Memory B cell (primary cell): ENCODE measurements around the gene TP53AIP1.
A peak's percentile ranks its signal among the peaks of the same experiment; 100 is the strongest.

ENCODE experiments used
- ATAC-seq: fragments of 150-1000 bp; cut with Tn5 transposase; 2 replicates; pipeline ENCODE4 v1.10.0; 2021; ENCODE audit warnings: low read depth, mild to moderate bottlenecking, moderate library complexity
- DNase-seq, 2 donors: peaks; one replicate each; pipeline ENCODE4 v3.0.0; 2022; ENCODE audit warnings: low spot score in 2 of 2
- H3K27ac Mint-ChIP-seq: one replicate; pipeline ENCODE4 v1.8.0; 2022; ENCODE audit warnings: mild to moderate bottlenecking, moderate library complexity, mixed read lengths
- H3K27me3 Mint-ChIP-seq: one replicate; pipeline ENCODE4 v1.8.0; 2022; ENCODE audit warnings: mixed read lengths
- H3K36me3 Mint-ChIP-seq: one replicate; pipeline ENCODE4 v1.8.0; 2022; ENCODE audit warnings: mild to moderate bottlenecking, mixed read lengths
- H3K4me1 Mint-ChIP-seq: one replicate; pipeline ENCODE4 v1.8.0; 2022; ENCODE audit warnings: mixed read lengths
- H3K4me3 Mint-ChIP-seq: one replicate; pipeline ENCODE4 v1.8.0; 2022; ENCODE audit warnings: mild to moderate bottlenecking, moderate library complexity, mixed read lengths
- H3K9me3 Mint-ChIP-seq: one replicate; pipeline ENCODE4 v1.8.0; 2022; ENCODE audit warnings: mixed read lengths

TP53AIP1 gene

GRCh38 chr11:128902515-128903066, 40.1 kb downstream of the TP53AIP1 start:
- Mint-ChIP-seq H3K4me3 (no peak overlapping the region), H3K4me1 (peaks cover 26% of the 10 kb centered on the region), H3K36me3 (no peaks in the 10 kb centered on the region), H3K27me3 (peaks cover 32% of the 10 kb centered on the region), H3K27ac (no peak overlapping the region), H3K9me3 (no peaks in the 10 kb centered on the region)
- ATAC-seq (no peak), DNase-seq (no peak)

- ATAC-seq (no peak), DNase-seq (no peak)
- Mint-ChIP-seq H3K4me3 (no peak overlapping the region), H3K27ac (no peak overlapping the region), H3K9me3 (no peaks in the 10 kb centered on the region), H3K36me3 (no peaks in the 10 kb centered on the region), H3K27me3 (peaks cover 33% of the 10 kb centered on the region), H3K4me1 (peaks cover 26% of the 10 kb centered on the region)
Observed at GRCh38 chr11:128901653-128902514, 40.8 kb downstream of the TP53AIP1 start.

- H3K36me3 Mint-ChIP-seq: no peaks in the 10 kb centered on the region
- H3K27ac Mint-ChIP-seq: no peak overlapping the region
- no peaks in the 10 kb centered on the region for H3K9me3 Mint-ChIP-seq
- ATAC-seq (no peak), DNase-seq (no peak)
- peaks cover 19% of the 10 kb centered on the region for H3K4me1 Mint-ChIP-seq
- no peak overlapping the region for H3K4me3 Mint-ChIP-seq
- peaks cover 34% of the 10 kb centered on the region for H3K27me3 Mint-ChIP-seq
Observed at GRCh38 chr11:128900468-128900867, 42.2 kb downstream of the TP53AIP1 start.

- Mint-ChIP-seq H3K36me3 (no peaks in the 10 kb centered on the region), H3K9me3 (no peaks in the 10 kb centered on the region), H3K4me3 (no peak overlapping the region), H3K4me1 (peaks cover 15% of the 10 kb centered on the region), H3K27ac (no peak overlapping the region), H3K27me3 (peaks cover 33% of the 10 kb centered on the region)
- DNase-seq (no peak), ATAC-seq (no peak)
Observed at GRCh38 chr11:128898580-128899344, 43.9 kb downstream of the TP53AIP1 start.

- DNase-seq (no peak), ATAC-seq (no peak)
- Mint-ChIP-seq H3K27me3 (peaks cover 33% of the 10 kb centered on the region), H3K27ac (no peak overlapping the region), H3K36me3 (no peaks in the 10 kb centered on the region), H3K9me3 (no peaks in the 10 kb centered on the region), H3K4me3 (no peak overlapping the region), H3K4me1 (peaks cover 11% of the 10 kb centered on the region)
Observed at GRCh38 chr11:128897826-128898225, 44.8 kb downstream of the TP53AIP1 start.

GRCh38 chr11:128896356-128896755, 46.3 kb downstream of the TP53AIP1 start:
- Mint-ChIP-seq H3K27ac (no peak overlapping the region), H3K4me3 (no peak overlapping the region)

GRCh38 chr11:128895526-128895925, 47.1 kb downstream of the TP53AIP1 start:
- Mint-ChIP-seq H3K36me3 (no peaks in the 10 kb centered on the region), H3K27me3 (peaks cover 31% of the 10 kb centered on the region), H3K4me1 (peaks cover 14% of the 10 kb centered on the region), H3K9me3 (no peaks in the 10 kb centered on the region), H3K27ac (no peak overlapping the region), H3K4me3 (no peak overlapping the region)
- DNase-seq (no peak), ATAC-seq (no peak)

More at GRCh38 chr11:128896356-128896755, 46.3 kb downstream of the TP53AIP1 start:
- Mint-ChIP-seq H3K9me3 (no peaks in the 10 kb centered on the region), H3K27me3 (peaks cover 31% of the 10 kb centered on the region), H3K4me1 (peaks cover 11% of the 10 kb centered on the region), H3K36me3 (no peaks in the 10 kb centered on the region)
- ATAC-seq (no peak), DNase-seq (no peak)

GRCh38 chr11:128894685-128895084, 48.0 kb downstream of the TP53AIP1 start:
- H3K27me3 Mint-ChIP-seq: peaks cover 28% of the 10 kb centered on the region
- H3K4me3 Mint-ChIP-seq: no peak overlapping the region
- H3K36me3 Mint-ChIP-seq: no peaks in the 10 kb centered on the region

GRCh38 chr11:128894286-128894681, 48.4 kb downstream of the TP53AIP1 start:
- Mint-ChIP-seq H3K27ac (no peak overlapping the region), H3K4me1 (peaks cover 14% of the 10 kb centered on the region), H3K36me3 (no peaks in the 10 kb centered on the region), H3K27me3 (peaks cover 29% of the 10 kb centered on the region), H3K9me3 (no peaks in the 10 kb centered on the region), H3K4me3 (no peak overlapping the region)
- DNase-seq (no peak), ATAC-seq (no peak)

More at GRCh38 chr11:128894685-128895084, 48.0 kb downstream of the TP53AIP1 start:
- ATAC-seq (no peak), DNase-seq (no peak)
- Mint-ChIP-seq H3K9me3 (no peaks in the 10 kb centered on the region), H3K4me1 (peaks cover 14% of the 10 kb centered on the region), H3K27ac (no peak overlapping the region)

- peaks cover 31% of the 10 kb centered on the region for H3K27me3 Mint-ChIP-seq
- no peaks in the 10 kb centered on the region for H3K36me3 Mint-ChIP-seq
- peak; percentile 77 for ATAC-seq
- H3K9me3 Mint-ChIP-seq: no peaks in the 10 kb centered on the region
- no peak for DNase-seq
- H3K27ac Mint-ChIP-seq: no peak overlapping the region
- no peak overlapping the region for H3K4me3 Mint-ChIP-seq
- peaks cover 11% of the 10 kb centered on the region for H3K4me1 Mint-ChIP-seq
Observed at GRCh38 chr11:128893578-128894285, 48.9 kb downstream of the TP53AIP1 start.

GRCh38 chr11:128892866-128893565, 49.7 kb downstream of the TP53AIP1 start:
- Mint-ChIP-seq H3K4me1 (peaks cover 7% of the 10 kb centered on the region), H3K36me3 (no peaks in the 10 kb centered on the region), H3K27me3 (peaks cover 32% of the 10 kb centered on the region), H3K27ac (no peak overlapping the region), H3K9me3 (no peaks in the 10 kb centered on the region), H3K4me3 (no peak overlapping the region)
- ATAC-seq (no peak), DNase-seq (no peak)

- H3K4me1 Mint-ChIP-seq: peaks cover 8% of the 10 kb centered on the region
- no peak for DNase-seq
- H3K27me3 Mint-ChIP-seq: peaks cover 31% of the 10 kb centered on the region
- H3K9me3 Mint-ChIP-seq: no peaks in the 10 kb centered on the region
- H3K27ac Mint-ChIP-seq: no peak overlapping the region
- no peak for ATAC-seq
- H3K4me3 Mint-ChIP-seq: peak overlapping the region; percentile 52
- H3K36me3 Mint-ChIP-seq: no peaks in the 10 kb centered on the region
Observed at GRCh38 chr11:128891913-128892398, 50.7 kb downstream of the TP53AIP1 start.
